HG03280 (cell line): ENCODE measurements around the gene TPI1.

Experiments
- ATAC-seq: cut with Tn5 transposase; IDR thresholded peaks from one replicate; pipeline ENCODE4 v1.9.1; 2021; ENCODE audit warnings: mild to moderate bottlenecking, moderate library complexity; ENCODE audit not compliant: unreplicated experiment

TPI1 gene

DNA sequence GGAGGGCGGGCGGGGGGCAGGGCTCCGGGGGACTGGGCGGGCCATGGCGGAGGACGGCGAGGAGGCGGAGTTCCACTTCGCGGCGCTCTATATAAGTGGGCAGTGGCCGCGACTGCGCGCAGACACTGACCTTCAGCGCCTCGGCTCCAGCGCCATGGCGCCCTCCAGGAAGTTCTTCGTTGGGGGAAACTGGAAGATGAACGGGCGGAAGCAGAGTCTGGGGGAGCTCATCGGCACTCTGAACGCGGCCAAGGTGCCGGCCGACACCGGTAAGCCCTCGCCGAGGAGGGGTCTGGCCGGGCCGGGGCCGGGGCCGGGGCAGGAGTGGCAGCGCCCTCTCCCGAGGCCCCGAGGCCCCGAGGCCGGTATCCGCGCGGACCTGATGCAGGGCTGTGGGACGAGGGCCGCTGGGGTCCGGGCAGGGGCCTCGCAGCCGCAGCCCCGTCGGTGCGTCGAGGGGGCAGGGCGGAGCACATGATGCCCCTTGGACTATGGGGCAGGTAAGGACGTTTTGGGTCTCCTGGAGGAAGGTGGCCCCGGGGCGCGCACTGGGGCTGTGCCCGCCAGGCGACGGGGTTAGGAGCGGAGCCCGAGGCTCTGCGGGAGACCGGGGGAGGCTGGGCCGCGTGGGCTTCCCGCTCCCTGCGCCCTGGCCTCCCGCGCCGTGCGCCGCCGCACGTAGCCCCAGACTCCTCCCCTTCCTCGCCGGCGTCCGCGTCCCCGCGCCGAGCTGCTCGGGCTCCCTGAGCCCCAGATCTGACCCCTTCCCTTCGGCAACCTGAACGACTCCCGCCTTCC lies at the start of gene TPI1:
Gene TPI1 (plus strand): TSS at position 119 of the 798 bp plus-strand sequence. CDS start 36 bp downstream, at position 155.
- ATAC-seq: peak; percentile 52

DNA sequence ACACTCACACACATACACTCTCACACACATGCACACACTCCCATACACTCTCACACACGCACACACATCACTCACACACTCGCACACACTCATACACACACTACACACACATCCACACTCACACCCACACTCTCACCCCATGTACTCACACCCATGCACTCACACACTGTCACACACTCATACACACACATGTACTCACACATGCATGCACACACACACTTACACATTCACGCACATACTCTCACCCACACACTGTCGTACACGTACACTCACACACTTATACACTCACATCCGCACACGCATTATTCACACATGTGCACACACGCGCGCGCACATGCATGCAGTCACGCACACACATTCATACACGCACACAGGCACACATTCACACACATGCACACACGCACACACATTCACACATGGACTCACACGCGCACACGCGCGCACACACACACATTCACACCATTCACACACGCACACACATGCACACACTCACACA lies 49.6 kb upstream of the TPI1 start:
- ATAC-seq: no peak

DNA sequence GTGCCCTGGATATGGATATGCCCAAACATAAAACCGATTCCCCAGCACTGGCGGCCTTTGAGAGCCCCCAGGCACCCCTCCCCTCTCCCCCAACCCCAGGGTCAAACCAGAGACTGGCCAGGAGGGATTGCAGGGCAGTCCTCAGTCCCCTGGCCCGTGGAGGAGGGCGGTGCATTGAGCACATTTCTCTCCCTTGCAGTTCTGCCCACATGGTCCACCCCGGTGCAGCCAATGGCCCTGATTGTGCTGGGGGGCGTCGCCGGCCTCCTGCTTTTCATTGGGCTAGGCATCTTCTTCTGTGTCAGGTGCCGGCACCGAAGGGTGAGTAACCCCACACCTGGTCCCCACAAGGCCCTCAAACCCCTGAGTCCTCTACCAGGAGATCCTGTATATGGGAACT lies 49.1 kb upstream of the TPI1 start:
- no peak for ATAC-seq

DNA sequence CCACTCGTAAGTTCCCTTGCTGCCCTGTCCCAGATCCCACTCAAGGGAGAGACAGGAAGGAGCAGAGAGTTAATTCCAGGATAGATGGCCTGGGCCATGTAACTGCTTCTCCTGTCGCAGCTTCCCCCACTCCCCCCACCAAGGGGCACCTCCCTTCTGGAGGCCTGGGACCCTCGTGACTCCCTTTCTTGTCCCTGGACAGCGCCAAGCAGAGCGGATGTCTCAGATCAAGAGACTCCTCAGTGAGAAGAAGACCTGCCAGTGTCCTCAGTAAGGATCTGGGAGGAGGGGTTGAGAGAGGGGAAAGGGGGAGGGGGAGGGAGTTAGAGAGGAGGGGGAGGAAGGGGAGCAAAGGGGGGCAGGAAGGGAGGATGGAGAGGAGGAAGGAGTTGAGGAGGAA lies 48.7 kb upstream of the TPI1 start:
- no peak for ATAC-seq

DNA sequence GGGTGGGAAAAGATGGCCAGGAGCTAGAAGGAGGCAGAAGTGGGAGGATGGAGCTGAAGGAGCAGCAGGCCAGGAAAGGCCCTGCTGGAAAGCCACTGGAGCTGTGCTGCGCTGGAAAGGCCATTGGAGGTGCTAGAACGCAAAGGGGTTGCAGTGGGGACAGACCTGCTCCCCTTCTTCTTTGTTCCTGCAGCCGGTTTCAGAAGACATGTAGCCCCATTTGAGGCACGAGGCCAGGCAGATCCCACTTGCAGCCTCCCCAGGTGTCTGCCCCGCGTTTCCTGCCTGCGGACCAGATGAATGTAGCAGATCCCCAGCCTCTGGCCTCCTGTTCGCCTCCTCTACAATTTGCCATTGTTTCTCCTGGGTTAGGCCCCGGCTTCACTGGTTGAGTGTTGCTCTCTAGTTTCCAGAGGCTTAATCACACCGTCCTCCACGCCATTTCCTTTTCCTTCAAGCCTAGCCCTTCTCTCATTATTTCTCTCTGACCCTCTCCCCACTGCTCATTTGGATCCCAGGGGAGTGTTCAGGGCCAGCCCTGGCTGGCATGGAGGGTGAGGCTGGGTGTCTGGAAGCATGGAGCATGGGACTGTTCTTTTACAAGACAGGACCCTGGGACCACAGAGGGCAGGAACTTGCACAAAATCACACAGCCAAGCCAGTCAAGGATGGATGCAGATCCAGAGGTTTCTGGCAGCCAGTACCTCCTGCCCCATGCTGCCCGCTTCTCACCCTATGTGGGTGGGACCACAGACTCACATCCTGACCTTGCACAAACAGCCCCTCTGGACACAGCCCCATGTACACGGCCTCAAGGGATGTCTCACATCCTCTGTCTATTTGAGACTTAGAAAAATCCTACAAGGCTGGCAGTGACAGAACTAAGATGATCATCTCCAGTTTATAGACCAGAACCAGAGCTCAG lies 48.0 kb upstream of the TPI1 start:
- ATAC-seq: no peak

DNA sequence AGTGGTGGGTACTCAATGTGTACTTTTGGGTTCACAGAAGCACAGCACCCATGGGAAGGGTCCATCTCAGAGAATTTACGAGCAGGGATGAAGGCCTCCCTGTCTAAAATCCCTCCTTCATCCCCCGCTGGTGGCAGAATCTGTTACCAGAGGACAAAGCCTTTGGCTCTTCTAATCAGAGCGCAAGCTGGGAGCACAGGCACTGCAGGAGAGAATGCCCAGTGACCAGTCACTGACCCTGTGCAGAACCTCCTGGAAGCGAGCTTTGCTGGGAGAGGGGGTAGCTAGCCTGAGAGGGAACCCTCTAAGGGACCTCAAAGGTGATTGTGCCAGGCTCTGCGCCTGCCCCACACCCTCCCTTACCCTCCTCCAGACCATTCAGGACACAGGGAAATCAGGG lies 47.2 kb upstream of the TPI1 start:
- ATAC-seq: no peak

DNA sequence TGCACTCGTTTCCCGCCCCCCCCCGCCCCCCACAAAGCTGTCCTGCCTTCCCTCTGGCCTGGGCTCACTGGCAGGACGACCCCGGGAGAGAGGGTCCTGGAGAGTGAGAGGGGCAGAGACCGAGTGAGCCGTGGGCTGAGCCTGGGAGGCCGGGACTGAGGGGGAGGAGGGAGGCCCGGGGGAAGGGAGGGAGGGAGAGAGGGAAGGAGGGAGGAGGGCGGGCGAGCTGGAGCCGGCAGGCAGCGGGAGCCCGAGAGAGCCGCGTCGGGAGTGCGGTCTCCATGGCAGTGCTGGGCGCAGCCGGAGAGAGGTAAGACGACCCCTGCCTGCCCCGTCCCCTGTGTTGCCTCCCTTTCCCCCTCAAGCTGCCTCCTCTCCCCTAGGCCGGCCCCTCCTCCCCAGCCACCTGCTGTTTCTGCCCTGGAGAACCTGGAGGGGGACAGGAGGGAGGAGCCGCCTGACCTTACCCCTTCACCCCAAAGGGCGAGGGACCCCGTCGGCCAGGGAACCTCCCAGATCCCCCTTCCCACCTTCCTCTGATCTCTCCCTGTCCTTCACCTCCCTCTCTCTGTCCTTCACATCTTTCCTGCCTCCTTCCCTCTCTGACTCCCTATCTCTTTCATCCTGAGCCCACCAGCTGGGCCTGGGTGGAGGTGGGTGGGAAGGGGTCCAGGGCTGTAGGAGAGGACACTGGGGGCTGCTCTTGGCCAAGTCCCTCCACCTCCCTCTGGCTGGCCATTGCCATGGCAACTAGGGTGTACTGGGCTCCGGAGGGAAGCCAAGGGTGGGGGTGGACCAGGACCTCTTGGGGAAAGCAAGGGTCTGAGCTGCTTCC lies 45.5 kb upstream of the TPI1 start, which contains the start of gene GPR162:
Gene GPR162 (plus strand): TSS at position 231 of the 835 bp plus-strand sequence. CDS start 2,078 bp downstream, outside the sequence.
- no peak for ATAC-seq

DNA sequence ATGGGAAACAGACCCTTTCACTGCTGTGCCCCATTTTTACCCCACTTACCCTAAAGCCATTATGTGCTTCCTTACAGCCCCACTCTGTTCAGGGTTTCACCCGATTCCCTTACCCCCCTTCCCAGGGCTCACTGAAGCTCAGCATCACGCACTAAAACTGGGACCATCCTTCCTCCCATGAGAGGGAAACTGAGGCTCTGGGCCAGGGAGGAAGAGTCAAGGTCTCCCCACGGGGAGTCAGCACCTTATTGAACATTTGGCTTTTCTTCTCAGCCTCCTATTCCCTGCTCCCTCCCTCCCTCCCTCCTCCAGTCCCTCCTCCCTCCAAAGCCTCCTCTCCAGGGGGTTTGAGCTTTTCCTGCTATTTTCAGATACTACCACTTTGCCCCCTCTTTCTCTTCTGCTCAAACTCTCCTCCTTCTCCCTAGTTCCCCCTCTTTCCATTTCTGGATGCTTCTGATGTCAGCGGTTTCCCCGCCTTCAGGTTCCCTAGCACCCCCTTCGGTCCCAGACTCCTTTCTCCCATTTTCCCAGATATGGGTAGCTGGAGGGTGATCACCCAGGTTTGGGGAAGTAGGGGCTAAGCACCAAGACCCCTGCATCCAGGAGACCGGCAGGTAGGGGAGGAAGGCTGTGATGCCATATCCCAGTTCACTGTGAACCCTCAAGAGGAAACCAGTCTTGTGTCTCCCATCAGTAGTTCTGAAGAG lies 44.8 kb upstream of the TPI1 start:
- no peak for ATAC-seq

DNA sequence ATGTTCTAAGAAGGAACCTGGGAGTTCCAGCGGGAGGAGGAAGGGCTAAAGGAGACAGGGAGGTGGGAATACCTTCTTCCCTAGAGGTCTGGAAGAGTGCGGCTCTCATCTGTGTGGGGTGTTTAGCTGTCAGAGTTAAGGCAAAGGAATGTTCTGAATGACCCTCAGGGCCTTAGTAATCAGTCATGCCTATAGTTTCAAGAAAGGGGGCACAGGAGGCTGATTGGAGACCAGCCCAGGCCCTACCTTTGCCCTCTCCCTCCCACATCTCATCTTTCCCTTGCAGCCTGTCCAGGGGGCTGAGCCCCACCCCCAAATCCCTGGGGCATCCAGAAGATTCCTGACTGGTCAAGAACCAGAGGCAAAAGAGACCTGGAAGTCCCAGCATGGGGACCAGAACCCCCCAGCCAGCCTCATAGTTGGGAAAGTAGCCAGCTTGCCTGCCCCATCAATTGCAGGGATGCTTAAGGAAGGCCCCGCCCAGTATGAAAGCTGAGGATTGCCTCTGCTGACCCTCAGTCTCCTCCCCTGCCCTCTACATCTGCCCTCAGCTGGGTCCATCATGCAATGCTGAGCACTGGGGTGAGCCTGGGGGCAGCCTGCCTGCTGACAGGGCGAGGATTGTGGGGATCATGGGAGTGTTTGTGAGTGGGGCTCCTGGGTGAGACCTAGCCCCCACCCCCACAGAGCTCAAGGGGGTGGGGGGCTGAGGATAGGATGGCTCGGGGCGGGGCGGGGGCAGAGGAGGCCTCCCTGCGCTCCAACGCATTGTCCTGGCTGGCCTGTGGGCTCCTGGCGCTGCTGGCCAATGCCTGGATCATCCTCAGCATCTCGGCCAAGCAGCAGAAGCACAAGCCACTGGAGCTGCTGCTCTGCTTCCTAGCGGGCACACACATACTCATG lies 43.9 kb upstream of the TPI1 start:
- ATAC-seq: no peak

DNA sequence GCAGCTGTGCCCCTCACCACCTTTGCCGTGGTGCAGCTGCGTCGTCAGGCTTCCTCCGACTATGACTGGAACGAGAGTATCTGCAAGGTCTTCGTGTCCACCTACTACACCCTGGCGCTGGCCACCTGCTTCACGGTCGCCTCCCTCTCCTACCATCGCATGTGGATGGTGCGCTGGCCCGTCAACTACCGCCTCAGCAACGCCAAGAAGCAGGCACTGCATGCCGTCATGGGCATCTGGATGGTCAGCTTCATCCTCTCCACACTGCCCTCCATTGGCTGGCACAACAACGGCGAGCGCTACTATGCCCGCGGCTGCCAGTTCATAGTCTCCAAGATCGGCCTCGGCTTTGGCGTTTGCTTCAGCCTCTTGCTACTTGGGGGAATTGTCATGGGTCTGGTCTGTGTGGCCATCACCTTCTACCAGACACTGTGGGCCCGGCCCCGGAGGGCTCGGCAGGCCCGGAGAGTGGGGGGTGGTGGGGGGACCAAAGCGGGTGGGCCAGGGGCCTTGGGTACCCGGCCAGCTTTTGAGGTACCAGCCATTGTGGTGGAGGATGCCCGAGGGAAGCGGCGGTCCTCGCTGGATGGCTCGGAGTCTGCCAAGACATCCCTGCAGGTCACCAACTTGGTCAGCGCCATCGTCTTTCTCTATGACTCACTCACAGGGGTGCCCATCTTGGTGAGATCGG lies 43.1 kb upstream of the TPI1 start:
- no peak for ATAC-seq

DNA sequence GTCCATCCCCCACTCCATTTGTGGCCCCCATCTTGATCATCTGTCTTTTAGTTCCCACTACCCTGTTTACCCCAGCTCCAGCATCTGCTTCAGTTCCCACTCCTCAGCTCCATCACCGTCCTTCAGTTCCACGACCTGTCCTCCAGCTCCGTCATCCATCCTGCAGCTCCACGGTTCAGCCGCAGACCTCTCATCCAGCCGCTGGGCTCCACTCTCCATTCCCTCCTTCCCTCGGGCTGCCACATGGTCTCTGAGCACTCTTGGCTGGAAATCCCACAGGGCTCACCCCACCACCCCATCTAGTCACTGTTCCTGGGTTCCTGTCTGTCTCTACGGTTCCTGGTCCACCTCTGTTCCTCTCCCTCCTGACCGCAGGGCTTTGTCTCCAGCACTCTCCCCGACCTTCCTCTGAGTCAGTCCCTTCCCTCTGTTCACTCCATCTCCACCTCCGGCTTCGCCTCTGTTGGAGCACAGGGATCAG lies 42.4 kb upstream of the TPI1 start:
- ATAC-seq: no peak

DNA sequence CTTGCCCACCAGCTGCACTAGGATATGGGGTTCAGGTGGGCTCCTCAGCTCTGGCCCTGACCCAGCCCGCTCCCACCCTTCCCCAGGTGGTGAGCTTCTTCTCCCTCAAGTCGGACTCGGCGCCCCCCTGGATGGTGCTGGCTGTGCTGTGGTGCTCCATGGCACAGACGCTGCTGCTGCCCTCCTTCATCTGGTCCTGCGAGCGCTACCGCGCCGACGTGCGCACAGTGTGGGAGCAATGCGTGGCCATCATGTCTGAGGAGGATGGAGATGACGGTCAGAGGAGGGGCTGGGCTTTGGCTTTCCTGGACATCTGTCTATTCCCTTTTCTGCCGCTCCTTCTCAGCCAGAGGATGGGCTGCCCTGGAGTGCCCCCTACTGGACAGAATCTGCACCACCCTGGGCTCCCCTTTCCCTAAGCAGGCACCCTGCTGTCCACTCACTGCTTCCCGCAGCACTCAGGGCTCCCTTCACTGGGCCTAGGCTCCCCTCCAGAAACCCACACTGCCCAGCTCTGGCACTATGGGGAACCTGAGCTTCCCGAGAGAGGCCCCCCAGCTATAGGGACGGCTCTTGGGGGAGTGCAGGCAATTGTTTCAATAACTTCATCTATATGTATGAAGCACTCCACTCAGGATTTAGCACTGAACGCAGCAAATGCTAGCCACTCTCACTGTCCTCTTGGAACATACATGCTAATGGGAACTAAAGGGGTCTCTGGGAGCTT lies 41.8 kb upstream of the TPI1 start:
- ATAC-seq: no peak

DNA sequence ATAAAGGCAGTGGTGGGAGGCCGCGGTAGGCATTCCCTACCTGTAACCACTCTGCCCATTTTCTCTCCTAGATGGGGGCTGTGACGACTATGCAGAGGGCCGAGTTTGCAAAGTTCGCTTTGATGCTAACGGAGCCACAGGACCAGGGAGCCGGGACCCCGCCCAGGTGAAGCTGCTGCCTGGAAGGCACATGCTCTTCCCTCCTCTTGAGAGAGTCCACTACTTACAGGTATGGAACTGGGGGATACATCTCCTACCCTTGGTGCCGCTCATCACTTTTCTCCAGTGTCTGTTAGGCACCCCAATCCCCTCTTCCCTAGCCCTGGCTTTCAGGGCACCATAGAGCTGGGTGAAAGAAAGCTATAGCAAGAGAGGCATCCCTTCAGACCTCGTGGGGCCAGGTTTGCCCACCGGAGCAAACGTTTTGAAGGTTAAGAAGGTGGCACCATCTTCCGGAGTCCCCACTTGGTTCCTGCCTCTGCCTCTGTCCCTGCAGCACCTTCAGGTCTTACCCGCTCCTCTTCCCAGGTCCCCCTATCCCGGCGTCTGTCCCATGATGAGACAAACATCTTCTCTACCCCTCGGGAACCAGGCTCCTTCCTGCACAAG lies 41.1 kb upstream of the TPI1 start:
- ATAC-seq: no peak

DNA sequence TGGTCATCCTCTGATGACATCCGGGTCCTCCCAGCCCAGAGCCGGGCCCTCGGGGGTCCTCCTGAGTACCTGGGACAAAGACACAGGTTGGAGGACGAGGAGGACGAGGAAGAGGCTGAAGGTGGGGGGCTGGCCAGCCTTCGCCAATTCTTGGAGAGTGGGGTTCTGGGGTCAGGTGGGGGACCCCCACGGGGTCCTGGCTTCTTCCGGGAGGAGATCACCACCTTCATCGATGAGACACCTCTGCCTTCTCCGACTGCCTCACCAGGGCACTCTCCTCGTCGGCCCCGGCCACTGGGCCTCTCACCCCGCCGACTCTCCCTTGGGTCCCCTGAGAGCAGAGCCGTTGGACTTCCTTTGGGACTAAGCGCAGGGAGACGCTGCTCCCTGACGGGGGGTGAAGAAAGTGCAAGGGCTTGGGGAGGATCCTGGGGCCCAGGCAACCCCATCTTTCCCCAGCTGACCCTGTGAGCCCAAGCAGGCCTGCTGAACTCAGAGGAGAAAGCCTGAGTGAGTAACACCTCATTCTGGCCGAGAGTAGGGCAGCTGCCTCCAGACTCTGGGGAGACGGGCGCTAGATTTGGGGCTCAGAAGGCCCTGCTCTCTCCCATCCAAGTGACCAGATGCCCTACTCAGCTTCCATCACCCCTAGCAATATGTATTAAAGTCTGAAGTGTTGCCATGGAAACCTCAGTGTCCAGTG lies 40.4 kb upstream of the TPI1 start:
- ATAC-seq: no peak

DNA sequence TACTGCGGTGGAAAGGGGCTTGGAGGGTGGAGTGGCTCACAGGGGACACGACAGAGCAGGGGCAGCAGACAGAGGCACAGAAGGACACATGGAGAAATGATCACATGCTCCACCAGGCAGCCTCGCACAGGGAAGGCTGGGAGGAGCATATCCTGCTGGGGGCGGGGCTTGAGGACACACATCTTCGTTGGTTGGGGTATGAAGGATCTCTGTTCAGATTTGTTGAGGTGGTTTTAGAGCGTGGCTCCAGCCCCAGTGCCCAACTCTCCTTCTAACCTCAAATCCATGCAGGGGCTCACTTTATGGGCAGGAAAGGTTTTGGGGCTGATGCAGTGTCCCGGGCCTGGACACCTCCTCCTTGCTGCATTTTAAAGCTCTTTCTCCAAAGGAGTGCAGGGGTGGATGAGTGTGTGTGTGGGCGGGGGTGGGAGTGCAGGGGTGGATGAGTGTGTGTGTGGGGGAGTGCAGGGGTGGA lies 39.9 kb upstream of the TPI1 start:
- ATAC-seq: no peak

DNA sequence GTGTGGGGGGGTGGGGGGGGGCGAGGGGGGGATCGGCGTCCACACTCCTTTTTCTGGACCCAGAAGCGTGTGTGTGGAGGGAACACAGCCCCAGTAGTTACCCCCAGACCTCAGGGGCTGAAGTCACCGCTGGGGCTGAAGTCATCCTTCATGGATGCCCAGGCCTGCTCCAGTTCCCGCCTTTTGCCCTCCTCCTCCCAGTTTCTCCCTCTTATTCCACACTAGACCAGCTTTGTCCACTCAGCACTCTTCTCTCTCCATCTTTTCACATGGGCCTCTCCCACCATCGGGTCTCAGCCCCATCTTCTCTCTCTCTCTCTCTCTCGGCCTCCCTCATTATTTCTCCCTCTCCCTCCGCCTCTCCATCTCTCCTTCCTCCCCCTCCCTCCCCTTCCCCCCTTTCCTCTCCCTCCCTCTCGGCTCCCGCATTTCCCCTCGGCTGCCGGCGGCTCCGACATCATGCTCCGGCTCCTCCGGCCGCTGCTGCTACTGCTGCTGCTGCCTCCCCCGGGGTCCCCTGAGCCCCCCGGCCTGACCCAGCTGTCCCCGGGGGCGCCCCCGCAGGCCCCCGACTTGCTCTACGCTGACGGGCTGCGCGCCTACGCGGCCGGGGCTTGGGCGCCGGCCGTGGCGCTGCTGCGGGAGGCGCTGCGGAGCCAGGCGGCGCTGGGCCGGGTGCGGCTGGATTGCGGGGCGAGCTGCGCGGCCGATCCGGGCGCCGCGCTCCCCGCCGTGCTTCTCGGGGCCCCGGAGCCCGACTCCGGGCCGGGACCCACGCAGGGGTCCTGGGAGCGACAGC lies 39.1 kb upstream of the TPI1 start, which contains the start of gene P3H3:
Gene P3H3 (plus strand): TSS at position 426 of the 799 bp plus-strand sequence. CDS start 34 bp downstream, at position 460.
- ATAC-seq: no peak
